SK-N-SH (cell line): ENCODE measurements around the gene CLIC1.

Experiments used
- CTCF ChIP-seq: fragments of 200-600 bp; sonication (generic); IDR thresholded peaks from 2 replicates; pipeline ENCODE4 v1.6.1; 2017; ENCODE audit warnings: antibody characterized with exemption, mild to moderate bottlenecking, moderate library complexity
- EP300 ChIP-seq, 2 experiments: IDR thresholded peaks; 2 replicates each; pipeline versions ENCODE4 v1.4.0 to v1.6.1; 2012; ENCODE audit warnings: borderline replicate concordance in 1 of 2, low read depth in 1 of 2, low read length in 1 of 2
- FOXM1 ChIP-seq: IDR thresholded peaks from 2 replicates; pipeline ENCODE4 v1.4.0; 2012; ENCODE audit warnings: low read depth, mild to moderate bottlenecking
- GABPA ChIP-seq: IDR thresholded peaks from 2 replicates; pipeline ENCODE4 v1.4.0; 2012; ENCODE audit warnings: low read depth, mild to moderate bottlenecking
- MEF2A ChIP-seq: IDR thresholded peaks from 2 replicates; pipeline ENCODE4 v1.4.0; 2012; ENCODE audit warnings: low read depth, borderline replicate concordance
- PBX3 ChIP-seq: IDR thresholded peaks from 2 replicates; pipeline ENCODE4; 2012
- POLR2AphosphoS5 ChIP-seq: IDR thresholded peaks from 2 replicates; pipeline ENCODE4 v1.6.1; 2012; ENCODE audit warnings: low read depth, low read length
- RAD21 ChIP-seq: IDR thresholded peaks from 2 replicates; pipeline ENCODE4 v1.6.1; 2012; ENCODE audit warnings: mild to moderate bottlenecking, low read length
- REST ChIP-seq: IDR thresholded peaks from 2 replicates; pipeline ENCODE4 v1.6.1; 2012; ENCODE audit warnings: mild to moderate bottlenecking, low read depth, low read length, moderate library complexity
- SIN3A ChIP-seq: IDR thresholded peaks from 2 replicates; pipeline ENCODE4 v1.6.1; 2012; ENCODE audit warnings: low read depth, mild to moderate bottlenecking, low read length, moderate library complexity, borderline replicate concordance
- SMC3 ChIP-seq: IDR thresholded peaks from 2 replicates; pipeline ENCODE4 v1.6.1; 2012; ENCODE audit warnings: low read depth, low read length, improper control_type of control experiment
- TAF1 ChIP-seq: IDR thresholded peaks from 2 replicates; pipeline ENCODE4 v1.6.1; 2012; ENCODE audit warnings: low read depth, mild to moderate bottlenecking, low read length, moderate library complexity, borderline replicate concordance
- YY1 ChIP-seq: IDR thresholded peaks from 2 replicates; pipeline ENCODE4 v1.4.0; 2012; ENCODE audit warnings: low read depth, mild to moderate bottlenecking
- TF ChIP-seq, protein P1 (sequence below): fragments of 150-350 bp; IDR thresholded peaks from 2 replicates; pipeline ENCODE4 v1.6.1; 2017; ENCODE audit warnings: antibody characterized with exemption, low read length, low read depth, borderline replicate concordance

GRCh38 chr6:31737991-31738979, 2.0 kb upstream of the CLIC1 start:
- TF ChIP-seq REST (no peak), POLR2AphosphoS5 (peak; percentile 65; the same call in 1 of the 2 replicates), CTCF (peak; percentile 55), EP300 (IDR thresholded peaks at IDR 0.05; ENCODE audit: borderline replicate concordance in 1 of 2, low read depth in 1 of 2, low read length in 1 of 2) (no peak), YY1 (no peak), TAF1 (0 out of 2 replicates have a peak, but pooled peaks have one; percentile 5), GABPA (no peak), SMC3 (peak; percentile 30; the same call in 1 of the 2 replicates), SIN3A (no peak), MEF2A (no peak), FOXM1 (no peak), PBX3 (no peak), RAD21 (peak; percentile 39; the same call in 1 of the 2 replicates)
- TF ChIP-seq, protein P1, sequence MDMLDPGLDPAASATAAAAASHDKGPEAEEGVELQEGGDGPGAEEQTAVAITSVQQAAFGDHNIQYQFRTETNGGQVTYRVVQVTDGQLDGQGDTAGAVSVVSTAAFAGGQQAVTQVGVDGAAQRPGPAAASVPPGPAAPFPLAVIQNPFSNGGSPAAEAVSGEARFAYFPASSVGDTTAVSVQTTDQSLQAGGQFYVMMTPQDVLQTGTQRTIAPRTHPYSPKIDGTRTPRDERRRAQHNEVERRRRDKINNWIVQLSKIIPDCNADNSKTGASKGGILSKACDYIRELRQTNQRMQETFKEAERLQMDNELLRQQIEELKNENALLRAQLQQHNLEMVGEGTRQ: no peak
